ENCODE data around the gene KCNQ1. TPM values are rescaled to one million over a fixed set of nuclear protein-coding genes. Genes with fewer than 3 reads are reported as not detected.

The KCNQ1 gene
- total RNA-seq, 1 experiment from 2014 or later, result 2.5 TPM

- ChIA-PET POLR2A (no interaction called here), CTCF (interaction anchor here (0.8 to 1.4 kb wide), 3 partner anchors 32 to 206 kb away, joined by 3 read pairs; no protein-coding TSS in a partner anchor)
- H3K9me3 Mint-ChIP-seq, result no peaks in the 10 kb centered on the region
- ATAC-seq (no peak), DNase-seq (ENCODE audit: low spot score) (peak; percentile 6)
- H3K4me3 Mint-ChIP-seq, result no peak overlapping the region
- no peaks in the 10 kb centered on the region; the same call in 1 of the 2 replicates for H3K36me3 Mint-ChIP-seq
- H3K4me1 Mint-ChIP-seq, result peaks cover 86% of the 10 kb centered on the region
- no peaks in the 10 kb centered on the region for H3K27me3 Mint-ChIP-seq (ENCODE audit: low read depth)
- H3K27ac Mint-ChIP-seq, result no peak overlapping the region
- TF ChIP-seq SOX15 (CRISPR knock-in tag; IDR thresholded peaks at IDR 0.05) (no peak), ZBTB43 (CRISPR knock-in tag; IDR thresholded peaks at IDR 0.05) (no peak), GTF2I (CRISPR knock-in tag; conservative IDR thresholded peaks at IDR 0.05) (no peak), ZNF281 (CRISPR knock-in tag; IDR thresholded peaks at IDR 0.05) (no peak), PREB (CRISPR knock-in tag; IDR thresholded peaks at IDR 0.05; ENCODE audit: borderline replicate concordance) (no peak), JAZF1 (CRISPR knock-in tag; IDR thresholded peaks at IDR 0.05) (no peak), GABPB1 (CRISPR knock-in tag; IDR thresholded peaks at IDR 0.05) (no peak), ETV6 (CRISPR knock-in tag; IDR thresholded peaks at IDR 0.05) (no peak), OVOL2 (CRISPR knock-in tag; IDR thresholded peaks at IDR 0.05; ENCODE audit: borderline replicate concordance) (no peak), ZMAT4 (CRISPR knock-in tag; IDR thresholded peaks at IDR 0.05) (no peak), ZNF232 (CRISPR knock-in tag; IDR thresholded peaks at IDR 0.05) (no peak), EMX1 (CRISPR knock-in tag; IDR thresholded peaks at IDR 0.05) (no peak), CREB1 (CRISPR knock-in tag; IDR thresholded peaks at IDR 0.05) (no peak), ATF3 (CRISPR knock-in tag; conservative IDR thresholded peaks at IDR 0.05) (no peak), STAT6 (CRISPR knock-in tag; conservative IDR thresholded peaks at IDR 0.05; ENCODE audit: low read depth) (no peak), NR1H2 (CRISPR knock-in tag; IDR thresholded peaks at IDR 0.05) (no peak), TEAD1 (CRISPR knock-in tag; IDR thresholded peaks at IDR 0.05) (no peak), ATF2 (CRISPR knock-in tag; IDR thresholded peaks at IDR 0.05; ENCODE audit: borderline replicate concordance, low read depth) (no peak)
Measured at GRCh38 chr11:2686360-2687222, 241.8 kb downstream of the KCNQ1 start.

All from WTC11 (cell line).